GM23338 (cell line): ENCODE data around the gene DUSP5. TPM values are rescaled to one million over a fixed set of nuclear protein-coding genes. Genes with fewer than 3 reads are reported as not detected.

Experiments used
- ATAC-seq: fragments of 200-7000 bp; cut with Tn5 transposase; 3 replicates; pipeline ENCODE4 v1.9.1; 2020
- DNase-seq: peaks from one replicate; pipeline ENCODE4 v3.0.0-alpha.2; 2015; ENCODE audit warnings: low spot score
- H2AFZ ChIP-seq: fragments of 200-600 bp; sonication (generic); 2 replicates; pipeline ENCODE4 v1.8.0; 2016; ENCODE audit warnings: antibody characterized with exemption, mild to moderate bottlenecking, moderate library complexity
- H3F3A ChIP-seq: fragments of 200-600 bp; sonication (generic); replicated peaks from 2 replicates; pipeline ENCODE4 v1.8.0; 2017; ENCODE audit warnings: antibody characterized with exemption, mixed run types, low read depth
- H3K27ac ChIP-seq: fragments of 200-600 bp; sonication (generic); 2 replicates; pipeline ENCODE4 v1.6.1; 2016; ENCODE audit warnings: low read depth
- H3K27me3 ChIP-seq: fragments of 200-600 bp; sonication (generic); 2 replicates; pipeline ENCODE4 v1.8.0; 2016; ENCODE audit warnings: mild to moderate bottlenecking, mixed run types, moderate library complexity; ENCODE audit not compliant: insufficient read depth
- H3K36me3 ChIP-seq: fragments of 200-600 bp; sonication (generic); 2 replicates; pipeline ENCODE4 v1.8.0; 2016; ENCODE audit warnings: mild to moderate bottlenecking; ENCODE audit not compliant: insufficient read depth
- H3K4me1 ChIP-seq: fragments of 200-600 bp; sonication (generic); 2 replicates; pipeline ENCODE4 v1.8.0; 2016; ENCODE audit warnings: mild to moderate bottlenecking, moderate library complexity; ENCODE audit not compliant: insufficient read depth
- H3K4me2 ChIP-seq: fragments of 200-600 bp; sonication (generic); 2 replicates; pipeline ENCODE4 v1.7.1; 2017; ENCODE audit warnings: mixed run types
- H3K4me3 ChIP-seq: fragments of 200-600 bp; sonication (generic); 2 replicates; pipeline ENCODE4 v1.6.1; 2016; ENCODE audit warnings: mixed run types
- H3K79me2 ChIP-seq: fragments of 200-600 bp; sonication (generic); replicated peaks from 2 replicates; pipeline ENCODE4 v1.8.0; 2017; ENCODE audit warnings: mild to moderate bottlenecking; ENCODE audit not compliant: insufficient read depth
- H3K9me2 ChIP-seq: fragments of 200-600 bp; sonication (generic); 2 replicates; pipeline ENCODE4 v1.8.0; 2017; ENCODE audit not compliant: insufficient read depth
- H4K20me1 ChIP-seq: fragments of 200-600 bp; sonication (generic); replicated peaks from 2 replicates; pipeline ENCODE4 v1.8.0; 2017; ENCODE audit warnings: mild to moderate bottlenecking; ENCODE audit not compliant: insufficient read depth
- H3K27ac Mint-ChIP-seq: 2 replicates; pipeline ENCODE4 v1.8.0; 2020; ENCODE audit warnings: inconsistent platforms, mild to moderate bottlenecking, moderate library complexity, mixed read lengths
- H3K27me3 Mint-ChIP-seq: 3 replicates; pipeline ENCODE4 v1.8.0; 2022; ENCODE audit warnings: low read depth, mild to moderate bottlenecking, moderate library complexity, mixed read lengths, inconsistent platforms; ENCODE audit not compliant: insufficient read depth, poor library complexity
- H3K36me3 Mint-ChIP-seq: 3 replicates; pipeline ENCODE4 v1.8.0; 2021; ENCODE audit warnings: low read depth, mild to moderate bottlenecking, inconsistent platforms, moderate library complexity, mixed read lengths
- H3K4me1 Mint-ChIP-seq: 3 replicates; pipeline ENCODE4 v1.8.0; 2020; ENCODE audit warnings: mild to moderate bottlenecking, inconsistent platforms, mixed read lengths
- H3K4me3 Mint-ChIP-seq: 3 replicates; pipeline ENCODE4 v1.8.0; 2021; ENCODE audit warnings: moderate library complexity, mild to moderate bottlenecking, inconsistent platforms, mixed read lengths
- H3K9me3 Mint-ChIP-seq: 3 replicates; pipeline ENCODE4 v1.8.0; 2020; ENCODE audit warnings: moderate library complexity, mild to moderate bottlenecking, inconsistent platforms, mixed read lengths
- ETS1 ChIP-seq: IDR thresholded peaks from 2 replicates; pipeline ENCODE4 v1.6.1; 2016; ENCODE audit warnings: antibody characterized with exemption
- REST ChIP-seq: IDR thresholded peaks from one replicate; pipeline ENCODE4 v1.6.1; 2018; ENCODE audit warnings: antibody characterized with exemption; ENCODE audit not compliant: unreplicated experiment
- ZNF462 ChIP-seq: fragments of 250-450 bp; sonication (Bioruptor Pico); IDR thresholded peaks from 2 replicates; pipeline ENCODE4 v1.5.0; 2020; ENCODE audit warnings: mild to moderate bottlenecking, moderate library complexity
- polyA plus RNA-seq: library from polyadenylated mRNA; unstranded; fragments of >200 nt; fragmentation: Nextera tagmentation; extraction: Ambion mirVana; gene quantifications from 2 replicates; pipeline ENCODE4 v1.2.1, GENCODE V29; 2016
- total RNA-seq: library from RNA; depleted of rRNA; stranded (reverse); fragments of >200 nt; shearing (Covaris generic); gene quantifications from 2 replicates; pipeline ENCODE4 v1.2.3, GENCODE V29; 2014

The DUSP5 gene
- total and polyA plus RNA-seq, 2 experiments from 2014 or later, result 10.8 to 35.9 TPM

GRCh38 chr10:110540031-110540430 lies 42.3 kb downstream of the DUSP5 start (continued):
- no peak for TF ChIP-seq ZNF462
- no peak for TF ChIP-seq REST

- Histone ChIP-seq H2AFZ (no peak overlapping the region), H4K20me1 (no peaks in the 10 kb centered on the region), H3F3A (no peaks in the 10 kb centered on the region), H3K27ac (no peak overlapping the region), H3K36me3 (no peaks in the 10 kb centered on the region), H3K4me2 (no peak overlapping the region), H3K27me3 (no peaks in the 10 kb centered on the region), H3K9me2 (no peaks in the 10 kb centered on the region), H3K4me1 (no peaks in the 10 kb centered on the region; the same call in 1 of the 2 replicates), H3K4me3 (no peak overlapping the region), H3K79me2 (no peaks in the 10 kb centered on the region)
- ATAC-seq, result no peak
- Mint-ChIP-seq H3K9me3 (no peaks in the 10 kb centered on the region), H3K36me3 (no peaks in the 10 kb centered on the region), H3K27me3 (no peaks in the 10 kb centered on the region), H3K27ac (no peak overlapping the region), H3K4me3 (no peak overlapping the region), H3K4me1 (peaks cover 14% of the 10 kb centered on the region)
- no peak for DNase-seq
- TF ChIP-seq ZNF462, result no peak
- TF ChIP-seq ETS1, result no peak
These were observed 47.3 kb downstream of the DUSP5 start for GRCh38 chr10:110544958-110545537.
